Measurements from ENCODE around the gene SERINC2. TPM values are rescaled to one million over a fixed set of nuclear protein-coding genes. Genes with fewer than 3 reads are reported as not detected.

SERINC2 gene
- total and polyA plus RNA-seq, 9 of the 15 experiments (the other 6 are each of a cell fraction or from before 2014, with no cell fraction given), result 0.07 to 1.2 (median 0.70) TPM; not detected in 2

- TF ChIP-seq CREB1 (IDR thresholded peaks at IDR 0.05) (no peak), CREB1 (CRISPR knock-in tag; IDR thresholded peaks at IDR 0.05) (no peak), RBBP5 (IDR thresholded peaks at IDR 0.05; ENCODE audit: borderline replicate concordance, insufficient read depth, low read length, poor library complexity, severe bottlenecking) (peak; percentile 26), CEBPG (CRISPR knock-in tag; IDR thresholded peaks at IDR 0.05) (no peak), CEBPG (tag; conservative IDR thresholded peaks at IDR 0.05 in 1 of 2, IDR thresholded peaks at IDR 0.05 in 1 of 2) (no peak), SIN3A (IDR thresholded peaks at IDR 0.05; ENCODE audit: borderline replicate concordance in 2 of 2, control insufficient read depth in 1 of 2, low read depth in 2 of 2, low read length in 2 of 2) (no peak), HMG20B (CRISPR knock-in tag; IDR thresholded peaks at IDR 0.05) (no peak), YY1 (IDR thresholded peaks at IDR 0.05; ENCODE audit: borderline replicate concordance in 1 of 3, control insufficient read depth in 1 of 3, extremely low read depth in 1 of 3, insufficient read depth in 3 of 3, insufficient read length in 1 of 3, insufficient replicate concordance in 2 of 3, low read depth in 1 of 3, low read length in 2 of 3) (no peak), RAD51 (IDR thresholded peaks at IDR 0.05; ENCODE audit: borderline replicate concordance, low read depth) (no peak), PATZ1 (CRISPR knock-in tag; IDR thresholded peaks at IDR 0.05; ENCODE audit: borderline replicate concordance) (no peak), SPI1 (IDR thresholded peaks at IDR 0.05; ENCODE audit: borderline replicate concordance, low read depth, low read length) (no peak), CEBPB (tag; IDR thresholded peaks at IDR 0.05) (no peak), REST (IDR thresholded peaks at IDR 0.05; ENCODE audit: borderline replicate concordance) (no peak), REST (CRISPR knock-in tag; IDR thresholded peaks at IDR 0.05; ENCODE audit: low read depth) (no peak), ZFP1 (CRISPR knock-in tag; IDR thresholded peaks at IDR 0.05) (no peak), EGR1 (conservative IDR thresholded peaks at IDR 0.05) (0 out of 2 replicates have a peak, but pooled peaks have one; percentile 12), MIER1 (IDR thresholded peaks at IDR 0.05; ENCODE audit: low read depth) (no peak)
These were observed 39.7 kb upstream of the SERINC2 start, which contains the start of gene FABP3 (continued) for GRCh38 chr1:31373056-31373896.

Measured in K562 (cell line).